AG20443 (cell line): ENCODE measurements around the gene TRIO.
A peak's percentile ranks its signal among the peaks of the same experiment; 100 is the strongest.

ENCODE experiments used
- DNase-seq: peaks from one replicate; pipeline ENCODE4 v3.0.0; 2012; ENCODE audit warnings: low spot score, mixed read lengths

Gene TRIO

DNA sequence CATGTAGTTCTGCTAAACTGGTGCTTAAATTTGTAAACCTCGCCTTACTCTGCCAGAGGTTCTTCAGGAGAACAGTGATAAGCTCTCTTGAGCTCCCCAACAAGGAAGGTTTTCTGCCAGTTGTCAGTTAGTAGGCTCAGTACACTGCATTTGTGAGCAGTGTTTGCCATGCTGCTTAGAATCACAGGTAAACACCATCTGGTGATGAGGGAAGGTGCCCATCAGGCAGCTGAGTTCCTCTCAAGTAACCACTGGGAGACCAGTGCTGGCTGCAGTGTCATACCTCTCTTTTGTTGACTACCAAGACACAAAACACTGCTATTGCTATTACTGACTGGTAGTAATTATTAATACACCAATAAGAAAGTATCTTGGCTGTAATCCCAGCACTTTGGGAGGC, 252.3 kb downstream of the TRIO start:
- DNase-seq = no peak

- DNase-seq = no peak
Measured at GRCh38 chr5:14396066-14396465, 252.9 kb downstream of the TRIO start.

GRCh38 chr5:14396737-14397136, 253.6 kb downstream of the TRIO start:
- no peak for DNase-seq

- peak; percentile 77 for DNase-seq
Measured at GRCh38 chr5:14397717-14398116, 254.6 kb downstream of the TRIO start.

- DNase-seq = peak; percentile 52
Measured at GRCh38 chr5:14399054-14399692, 256.0 kb downstream of the TRIO start.

DNA sequence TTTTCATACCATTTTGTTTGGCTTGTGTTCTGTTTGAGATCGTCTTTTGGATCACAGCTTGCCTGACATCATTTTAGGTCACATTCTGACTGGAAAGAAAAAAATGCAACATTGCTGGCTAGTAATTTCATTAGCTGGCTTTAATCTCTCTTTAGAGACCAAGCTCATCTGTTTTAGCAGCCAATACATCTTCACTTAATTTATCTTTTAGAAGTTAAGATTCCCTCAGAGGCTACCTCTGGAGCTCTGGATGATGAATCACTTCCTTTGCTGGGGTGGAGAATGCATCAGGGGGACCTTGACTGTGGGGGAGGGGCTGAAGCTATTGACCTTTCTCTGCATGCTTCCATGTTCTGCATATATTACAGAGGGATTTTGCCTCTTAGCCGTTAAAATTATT, 256.9 kb downstream of the TRIO start:
- peak; percentile 64 for DNase-seq

- no peak for DNase-seq
Measured at GRCh38 chr5:14400611-14401010, 257.5 kb downstream of the TRIO start.

- no peak for DNase-seq
Measured at GRCh38 chr5:14401639-14402038, 258.5 kb downstream of the TRIO start.

DNA sequence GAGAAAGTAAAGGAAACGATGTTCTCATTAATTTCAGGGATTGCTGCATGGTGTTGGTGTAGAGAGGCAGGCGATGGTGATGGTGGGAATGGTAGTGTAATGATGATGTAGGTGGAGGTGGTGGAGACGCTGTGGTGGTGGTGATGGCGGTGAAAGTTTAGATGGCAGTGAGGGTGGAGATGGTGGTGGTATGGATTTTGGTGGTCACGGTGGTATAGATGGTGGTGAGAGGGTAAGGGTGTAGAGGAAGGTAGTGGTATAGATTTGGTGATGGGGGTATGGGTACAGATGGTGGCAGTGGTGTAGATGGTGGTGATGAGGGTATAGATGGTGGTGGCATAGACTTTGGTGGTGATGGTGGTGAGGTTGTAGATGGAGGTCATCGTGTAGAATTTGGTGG, 259.3 kb downstream of the TRIO start:
- DNase-seq = no peak

DNA sequence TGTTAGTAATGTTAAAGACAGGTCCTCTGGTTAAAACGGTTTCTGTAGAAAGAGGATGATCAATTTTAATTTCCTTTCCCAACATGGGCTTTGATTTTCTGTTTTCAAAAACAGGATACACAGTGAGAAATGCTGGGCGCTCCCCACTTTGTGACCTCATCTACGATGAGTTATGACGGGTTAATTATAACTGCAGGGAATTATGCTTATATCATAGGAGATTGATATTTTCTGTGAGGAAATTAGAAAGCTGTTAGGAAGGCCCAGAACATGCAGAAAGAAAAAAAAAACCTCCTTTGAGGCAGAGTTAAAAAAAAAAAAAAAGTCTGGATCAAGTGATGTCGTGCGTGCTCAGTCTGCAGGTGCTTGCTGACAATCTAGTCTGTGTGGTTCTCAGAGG, 261.6 kb downstream of the TRIO start:
- no peak for DNase-seq

DNA sequence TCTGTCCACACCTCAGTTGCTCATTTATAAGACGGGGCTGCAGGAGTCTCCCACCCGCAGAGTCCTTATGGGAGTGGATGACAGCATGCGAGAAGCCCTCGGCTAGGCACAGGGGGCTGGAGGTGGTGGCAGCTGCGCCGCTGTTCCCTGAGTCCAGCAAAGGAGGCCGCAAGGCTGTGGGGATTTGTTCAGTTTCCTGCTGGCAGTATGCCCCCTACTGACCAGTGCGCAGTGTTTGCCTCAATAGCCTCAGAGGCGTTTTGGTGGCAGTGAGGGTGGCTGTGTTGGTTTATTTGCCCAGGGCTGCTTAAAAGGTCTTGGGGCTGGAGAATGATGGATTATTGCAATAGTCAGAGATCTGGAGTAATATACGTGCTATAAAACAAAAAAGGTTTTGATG, 262.1 kb downstream of the TRIO start:
- DNase-seq = no peak

DNA sequence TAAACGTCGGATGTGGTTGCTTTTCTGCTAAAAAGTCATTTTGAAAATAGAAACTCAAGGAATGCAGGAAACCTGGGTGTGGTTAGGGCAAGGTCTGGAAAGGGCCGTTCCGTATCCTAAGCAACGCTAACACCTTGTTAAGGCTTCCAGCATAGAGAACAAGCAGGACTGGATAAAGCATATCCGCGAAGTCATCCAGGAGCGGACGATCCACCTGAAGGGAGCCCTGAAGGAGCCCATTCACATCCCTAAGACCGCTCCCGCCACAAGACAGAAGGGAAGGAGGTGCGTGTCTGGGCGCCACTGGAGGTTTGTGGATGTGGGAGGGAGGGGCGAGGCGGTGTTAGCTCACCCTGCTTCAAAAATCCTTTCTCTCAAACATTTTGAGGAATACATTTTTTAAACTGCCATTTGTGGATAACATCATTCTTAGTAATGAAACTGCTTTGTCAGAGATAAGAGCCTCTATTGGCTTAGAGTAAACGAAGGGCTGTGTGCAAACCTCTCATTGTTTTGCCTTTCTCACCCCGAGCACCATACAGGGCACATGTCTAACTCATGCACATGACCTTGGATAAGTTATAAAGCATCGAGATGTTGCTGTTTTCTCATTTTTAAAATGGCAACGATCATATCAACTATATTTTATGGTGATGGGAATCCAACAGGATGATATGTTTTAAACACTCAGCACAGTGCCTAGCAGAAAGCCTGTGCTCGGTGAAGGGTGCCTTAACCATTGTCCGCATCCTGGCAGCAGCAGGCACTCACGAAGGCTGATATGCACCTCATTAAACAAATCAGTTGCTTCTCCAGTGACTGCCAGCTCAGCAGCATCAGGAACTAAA, 262.8 kb downstream of the TRIO start:
- DNase-seq = no peak

- peak; percentile 84 for DNase-seq
Measured at GRCh38 chr5:14406554-14406849, 263.4 kb downstream of the TRIO start.

DNA sequence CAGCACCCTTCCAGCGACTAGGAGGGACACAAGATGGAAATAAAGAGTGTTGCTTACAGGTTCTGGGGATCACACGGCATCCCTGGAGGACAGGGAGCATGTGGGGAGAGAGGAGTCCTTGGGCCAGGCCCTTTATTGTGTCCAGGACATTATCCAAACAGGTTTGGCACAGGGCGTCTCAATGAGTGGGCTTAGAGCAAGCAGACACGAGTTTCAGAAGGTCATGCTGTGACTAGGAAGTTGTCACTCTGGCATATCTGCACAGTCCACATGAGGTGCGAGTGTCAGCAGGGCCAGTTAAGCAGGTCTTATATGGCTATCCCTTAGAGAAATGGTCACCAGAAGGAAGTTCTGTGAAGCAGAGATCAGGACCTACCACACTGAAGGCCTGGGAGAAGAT, 263.9 kb downstream of the TRIO start:
- DNase-seq = no peak

DNA sequence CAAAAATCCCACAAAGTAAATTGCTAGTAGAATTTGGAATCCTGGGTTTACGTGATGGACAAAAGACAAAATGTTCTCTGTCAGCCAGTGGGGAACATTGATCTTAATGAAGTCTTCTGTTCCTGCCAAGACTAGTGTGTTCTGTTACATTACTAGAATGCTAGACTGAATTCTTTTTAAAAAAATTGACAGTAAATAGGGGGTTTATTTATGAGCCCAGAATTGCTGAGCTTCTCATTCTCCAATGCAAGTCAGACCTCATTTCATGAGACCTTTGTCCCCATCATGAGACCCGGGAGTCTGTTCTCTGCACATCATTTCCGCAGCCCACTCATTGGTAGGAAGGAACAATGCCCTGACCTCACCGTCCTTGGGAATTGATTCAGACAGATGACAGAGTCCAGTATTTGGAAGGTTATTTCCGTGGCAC, 264.6 kb downstream of the TRIO start:
- DNase-seq = no peak

- no peak for DNase-seq
Measured at GRCh38 chr5:14408969-14409586, 265.9 kb downstream of the TRIO start.

GRCh38 chr5:14410068-14410393, 266.9 kb downstream of the TRIO start:
- DNase-seq = no peak

DNA sequence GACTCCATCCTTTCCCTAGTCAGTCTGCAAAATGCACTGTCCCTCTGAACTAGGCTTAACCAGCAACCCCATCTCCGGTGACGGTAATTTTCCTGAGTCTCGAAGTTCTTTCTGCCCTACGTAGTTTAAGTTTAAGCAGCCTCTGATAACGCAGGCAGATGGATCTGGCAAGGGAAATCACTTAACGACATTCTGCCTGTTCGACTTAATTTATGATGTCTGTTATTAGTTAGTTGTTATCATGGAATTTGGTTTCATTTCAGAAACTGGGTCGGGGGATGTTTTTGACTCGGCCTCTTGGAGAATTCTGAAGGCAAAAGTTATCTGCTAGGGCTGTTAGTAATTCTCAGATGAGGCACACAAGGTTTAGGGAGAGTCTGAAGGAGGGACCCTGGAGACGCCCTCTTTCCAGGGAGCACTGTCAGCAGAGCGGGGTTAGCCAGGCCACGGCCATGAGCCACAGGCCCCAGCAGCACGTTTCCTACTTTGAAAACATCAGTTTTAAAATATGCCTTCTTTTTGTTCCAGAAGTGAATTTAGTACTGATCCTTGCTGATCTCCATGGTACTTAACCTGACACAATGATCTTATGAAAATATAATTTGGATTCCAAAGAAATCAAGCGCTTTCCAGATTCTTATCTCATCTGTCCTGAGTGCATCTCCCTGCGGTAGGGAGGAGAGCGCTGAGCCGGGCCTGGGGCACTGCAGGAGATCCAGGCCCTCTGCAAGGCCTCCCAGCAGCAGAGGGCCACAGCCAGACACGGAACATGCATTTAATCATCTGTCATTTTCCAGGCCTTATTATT, 267.5 kb downstream of the TRIO start:
- DNase-seq = peak; percentile 35

- DNase-seq = no peak
Measured at GRCh38 chr5:14411216-14411615, 268.1 kb downstream of the TRIO start.

- DNase-seq = no peak
Measured at GRCh38 chr5:14413331-14413750, 270.2 kb downstream of the TRIO start.

DNA sequence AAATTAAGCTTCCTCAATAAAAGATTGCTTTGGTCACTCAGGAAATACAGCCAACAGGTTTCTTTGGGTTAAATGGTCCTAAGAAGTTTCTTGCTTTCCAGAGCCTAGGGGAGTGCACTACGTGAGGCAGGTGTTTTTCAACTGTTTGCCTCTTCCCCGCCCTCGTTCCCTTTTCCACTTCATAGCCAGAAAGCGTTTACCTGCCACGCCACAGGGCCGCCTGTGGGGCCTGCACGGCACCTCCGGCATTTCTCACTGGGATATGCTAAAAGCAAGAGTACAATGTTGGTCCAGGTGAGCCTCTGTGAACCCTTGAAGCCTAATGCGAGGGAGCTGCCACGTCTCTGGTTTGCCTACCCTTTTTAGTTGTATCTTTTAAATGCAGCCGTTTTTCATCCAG, 270.9 kb downstream of the TRIO start:
- no peak for DNase-seq

DNA sequence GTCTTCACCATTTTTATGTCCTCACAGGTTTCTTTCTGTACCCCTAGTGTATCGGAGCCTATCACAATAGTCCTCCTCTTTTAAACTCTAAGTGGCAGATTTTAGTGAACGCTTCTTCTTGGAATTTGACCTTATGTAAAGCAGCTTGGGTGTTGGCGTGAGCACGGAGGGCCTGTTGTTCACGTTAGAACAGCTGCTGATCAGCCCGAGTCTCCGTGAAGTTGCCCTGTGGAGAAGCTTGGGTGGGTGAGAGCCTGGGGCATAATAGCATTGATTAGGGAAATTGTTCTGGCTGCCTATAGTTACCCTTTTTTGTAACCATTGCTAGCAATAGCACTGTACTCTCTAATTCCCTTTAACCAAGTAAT, 271.5 kb downstream of the TRIO start:
- DNase-seq = no peak
